H1 (cell line): Measurements from ENCODE around the gene YIF1A. TPM values are rescaled to one million over a fixed set of nuclear protein-coding genes. Genes with fewer than 3 reads are reported as not detected.

Experiments
- BRCA1 ChIP-seq: IDR thresholded peaks from 2 replicates; pipeline ENCODE4 v1.6.1; 2012; ENCODE audit warnings: low read depth, low read length, improper control_type of control experiment
- CEBPB ChIP-seq: IDR thresholded peaks from 2 replicates; pipeline ENCODE4 v1.6.1; 2012; ENCODE audit warnings: low read depth, low read length
- CTBP2 ChIP-seq: IDR thresholded peaks from 2 replicates; pipeline ENCODE4 v1.7.0; 2011; ENCODE audit warnings: borderline replicate concordance, mild to moderate bottlenecking, moderate library complexity, mixed read lengths, low read length; ENCODE audit not compliant: insufficient read depth, insufficient read length
- EP300 ChIP-seq, 2 experiments: IDR thresholded peaks; 1 replicate in 1 of 2; 2 replicates in 1 of 2; pipeline ENCODE4 v1.6.1; 2011 to 2012; ENCODE audit warnings: low read depth in 2 of 2, low read length in 2 of 2, mild to moderate bottlenecking in 2 of 2, borderline replicate concordance in 1 of 2, inconsistent platforms in 1 of 2, moderate library complexity in 1 of 2
- RBBP5 ChIP-seq: IDR thresholded peaks from 2 replicates; pipeline ENCODE4 v1.7.1; 2012; ENCODE audit warnings: low read depth, mild to moderate bottlenecking, inconsistent platforms, low read length, moderate library complexity, borderline replicate concordance
- RXRA ChIP-seq: IDR thresholded peaks from 2 replicates; pipeline ENCODE4 v1.6.1; 2011; ENCODE audit warnings: low read depth, mild to moderate bottlenecking, low read length, moderate library complexity; ENCODE audit not compliant: insufficient read depth
- SIN3A ChIP-seq, 2 experiments: IDR thresholded peaks in 1 of 2; conservative IDR thresholded peaks in 1 of 2; 2 replicates each; pipeline ENCODE4 v1.6.1; 2011 to 2012; ENCODE audit warnings: low read length in 2 of 2, improper control_type of control experiment in 1 of 2, low read depth in 1 of 2, mild to moderate bottlenecking in 1 of 2
- TAF1 ChIP-seq: IDR thresholded peaks from 2 replicates; pipeline ENCODE4 v1.6.1; 2011; ENCODE audit warnings: mild to moderate bottlenecking, low read depth, low read length
- polyA plus RNA-seq, 7 experiments: library from polyadenylated mRNA; depleted of rRNA in 3 of 7; stranded (reverse) in 5 of 7; unstranded in 2 of 7; fragments of >200 nt in 5 of 7; fragments of 200-250 nt in 2 of 7; gene quantifications; 1 replicate in 5 of 7; 2 replicates in 1 of 7; 4 replicates in 1 of 7; pipeline versions ENCODE4 v1.2.1 to v1.2.3, GENCODE V29; 2011 to 2013; ENCODE audit warnings: missing spikeins in 2 of 7, mixed read lengths in 2 of 7
- total RNA-seq: library from RNA; stranded (reverse); fragmentation: NEBNext Ultra II Directional; extraction: Animal tissue kit (Norgen Biotek cat#: 25700); gene quantifications from 2 replicates; pipeline ENCODE4 v1.2.1, GENCODE V29; 2021
- TF ChIP-seq, protein P1 (sequence below): fragments of 300-600 bp; sonication (generic); IDR thresholded peaks from 2 replicates; pipeline ENCODE4 v1.7.1; 2012; ENCODE audit warnings: low read length, moderate library complexity, mild to moderate bottlenecking, inconsistent platforms; ENCODE audit not compliant: insufficient replicate concordance

Gene YIF1A
- total and polyA plus RNA-seq, 2 of the 8 experiments (the other 6 are each of a cell fraction or from before 2014, with no cell fraction given), result 70.1 to 178 TPM

DNA sequence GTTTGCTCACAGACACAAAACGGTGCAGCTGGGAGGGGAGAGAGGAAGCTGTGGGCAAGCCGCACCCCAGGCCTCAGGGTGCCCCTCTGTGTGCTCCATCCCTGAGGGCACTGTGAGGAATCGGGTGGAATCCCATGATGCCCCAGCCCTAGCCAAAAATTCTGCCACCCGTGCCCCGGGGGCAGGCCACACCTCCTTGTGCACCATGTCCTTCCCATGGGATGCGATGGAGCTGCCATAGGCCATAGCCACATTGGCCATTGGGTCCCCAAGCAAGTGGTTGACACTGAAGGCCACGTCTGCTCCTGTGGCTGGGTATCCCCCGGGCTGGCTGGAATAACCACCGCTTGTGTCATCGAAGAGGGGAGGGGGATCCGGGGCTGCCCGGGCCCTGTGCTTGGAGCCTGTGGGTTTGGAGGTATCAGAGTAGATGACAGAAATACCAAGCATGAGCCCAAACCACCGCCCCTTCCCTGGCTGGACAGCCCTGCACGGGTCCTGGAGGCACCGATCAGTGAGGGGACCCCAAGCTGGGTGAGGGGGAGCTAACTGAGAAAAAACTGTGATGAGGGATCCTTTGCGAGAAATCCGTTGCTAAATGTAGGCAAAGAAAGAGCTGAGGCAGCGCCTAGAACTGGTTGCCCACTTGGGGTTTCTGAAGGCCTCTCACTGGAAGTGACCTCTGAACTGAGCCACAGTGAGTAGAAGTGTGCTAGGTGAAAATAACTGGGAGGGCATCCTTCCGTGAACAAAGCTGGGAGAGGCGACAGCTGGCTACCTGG is 863 bp downstream of the YIF1A start (continued):
- TF ChIP-seq, protein P1, sequence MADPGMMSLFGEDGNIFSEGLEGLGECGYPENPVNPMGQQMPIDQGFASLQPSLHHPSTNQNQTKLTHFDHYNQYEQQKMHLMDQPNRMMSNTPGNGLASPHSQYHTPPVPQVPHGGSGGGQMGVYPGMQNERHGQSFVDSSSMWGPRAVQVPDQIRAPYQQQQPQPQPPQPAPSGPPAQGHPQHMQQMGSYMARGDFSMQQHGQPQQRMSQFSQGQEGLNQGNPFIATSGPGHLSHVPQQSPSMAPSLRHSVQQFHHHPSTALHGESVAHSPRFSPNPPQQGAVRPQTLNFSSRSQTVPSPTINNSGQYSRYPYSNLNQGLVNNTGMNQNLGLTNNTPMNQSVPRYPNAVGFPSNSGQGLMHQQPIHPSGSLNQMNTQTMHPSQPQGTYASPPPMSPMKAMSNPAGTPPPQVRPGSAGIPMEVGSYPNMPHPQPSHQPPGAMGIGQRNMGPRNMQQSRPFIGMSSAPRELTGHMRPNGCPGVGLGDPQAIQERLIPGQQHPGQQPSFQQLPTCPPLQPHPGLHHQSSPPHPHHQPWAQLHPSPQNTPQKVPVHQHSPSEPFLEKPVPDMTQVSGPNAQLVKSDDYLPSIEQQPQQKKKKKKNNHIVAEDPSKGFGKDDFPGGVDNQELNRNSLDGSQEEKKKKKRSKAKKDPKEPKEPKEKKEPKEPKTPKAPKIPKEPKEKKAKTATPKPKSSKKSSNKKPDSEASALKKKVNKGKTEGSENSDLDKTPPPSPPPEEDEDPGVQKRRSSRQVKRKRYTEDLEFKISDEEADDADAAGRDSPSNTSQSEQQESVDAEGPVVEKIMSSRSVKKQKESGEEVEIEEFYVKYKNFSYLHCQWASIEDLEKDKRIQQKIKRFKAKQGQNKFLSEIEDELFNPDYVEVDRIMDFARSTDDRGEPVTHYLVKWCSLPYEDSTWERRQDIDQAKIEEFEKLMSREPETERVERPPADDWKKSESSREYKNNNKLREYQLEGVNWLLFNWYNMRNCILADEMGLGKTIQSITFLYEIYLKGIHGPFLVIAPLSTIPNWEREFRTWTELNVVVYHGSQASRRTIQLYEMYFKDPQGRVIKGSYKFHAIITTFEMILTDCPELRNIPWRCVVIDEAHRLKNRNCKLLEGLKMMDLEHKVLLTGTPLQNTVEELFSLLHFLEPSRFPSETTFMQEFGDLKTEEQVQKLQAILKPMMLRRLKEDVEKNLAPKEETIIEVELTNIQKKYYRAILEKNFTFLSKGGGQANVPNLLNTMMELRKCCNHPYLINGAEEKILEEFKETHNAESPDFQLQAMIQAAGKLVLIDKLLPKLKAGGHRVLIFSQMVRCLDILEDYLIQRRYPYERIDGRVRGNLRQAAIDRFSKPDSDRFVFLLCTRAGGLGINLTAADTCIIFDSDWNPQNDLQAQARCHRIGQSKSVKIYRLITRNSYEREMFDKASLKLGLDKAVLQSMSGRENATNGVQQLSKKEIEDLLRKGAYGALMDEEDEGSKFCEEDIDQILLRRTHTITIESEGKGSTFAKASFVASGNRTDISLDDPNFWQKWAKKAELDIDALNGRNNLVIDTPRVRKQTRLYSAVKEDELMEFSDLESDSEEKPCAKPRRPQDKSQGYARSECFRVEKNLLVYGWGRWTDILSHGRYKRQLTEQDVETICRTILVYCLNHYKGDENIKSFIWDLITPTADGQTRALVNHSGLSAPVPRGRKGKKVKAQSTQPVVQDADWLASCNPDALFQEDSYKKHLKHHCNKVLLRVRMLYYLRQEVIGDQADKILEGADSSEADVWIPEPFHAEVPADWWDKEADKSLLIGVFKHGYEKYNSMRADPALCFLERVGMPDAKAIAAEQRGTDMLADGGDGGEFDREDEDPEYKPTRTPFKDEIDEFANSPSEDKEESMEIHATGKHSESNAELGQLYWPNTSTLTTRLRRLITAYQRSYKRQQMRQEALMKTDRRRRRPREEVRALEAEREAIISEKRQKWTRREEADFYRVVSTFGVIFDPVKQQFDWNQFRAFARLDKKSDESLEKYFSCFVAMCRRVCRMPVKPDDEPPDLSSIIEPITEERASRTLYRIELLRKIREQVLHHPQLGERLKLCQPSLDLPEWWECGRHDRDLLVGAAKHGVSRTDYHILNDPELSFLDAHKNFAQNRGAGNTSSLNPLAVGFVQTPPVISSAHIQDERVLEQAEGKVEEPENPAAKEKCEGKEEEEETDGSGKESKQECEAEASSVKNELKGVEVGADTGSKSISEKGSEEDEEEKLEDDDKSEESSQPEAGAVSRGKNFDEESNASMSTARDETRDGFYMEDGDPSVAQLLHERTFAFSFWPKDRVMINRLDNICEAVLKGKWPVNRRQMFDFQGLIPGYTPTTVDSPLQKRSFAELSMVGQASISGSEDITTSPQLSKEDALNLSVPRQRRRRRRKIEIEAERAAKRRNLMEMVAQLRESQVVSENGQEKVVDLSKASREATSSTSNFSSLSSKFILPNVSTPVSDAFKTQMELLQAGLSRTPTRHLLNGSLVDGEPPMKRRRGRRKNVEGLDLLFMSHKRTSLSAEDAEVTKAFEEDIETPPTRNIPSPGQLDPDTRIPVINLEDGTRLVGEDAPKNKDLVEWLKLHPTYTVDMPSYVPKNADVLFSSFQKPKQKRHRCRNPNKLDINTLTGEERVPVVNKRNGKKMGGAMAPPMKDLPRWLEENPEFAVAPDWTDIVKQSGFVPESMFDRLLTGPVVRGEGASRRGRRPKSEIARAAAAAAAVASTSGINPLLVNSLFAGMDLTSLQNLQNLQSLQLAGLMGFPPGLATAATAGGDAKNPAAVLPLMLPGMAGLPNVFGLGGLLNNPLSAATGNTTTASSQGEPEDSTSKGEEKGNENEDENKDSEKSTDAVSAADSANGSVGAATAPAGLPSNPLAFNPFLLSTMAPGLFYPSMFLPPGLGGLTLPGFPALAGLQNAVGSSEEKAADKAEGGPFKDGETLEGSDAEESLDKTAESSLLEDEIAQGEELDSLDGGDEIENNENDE, result no peak
- TF ChIP-seq BRCA1 (no peak), CEBPB (no peak), SIN3A (conservative IDR thresholded peaks at IDR 0.05 in 1 of 2, IDR thresholded peaks at IDR 0.05 in 1 of 2; ENCODE audit: low read depth in 1 of 2, low read length in 2 of 2) (no peak), EP300 (IDR thresholded peaks at IDR 0.05; ENCODE audit: borderline replicate concordance in 1 of 2, low read depth in 2 of 2, low read length in 2 of 2) (no peak), TAF1 (no peak), RBBP5 (no peak), RXRA (no peak), CTBP2 (no peak)
